Hippocampal formation (tissue), 2 donors: ENCODE data around the gene CTSD.
"Not testable (repeated sequence)": the region's sequence is repeated elsewhere in the genome, so short reads cannot be mapped to it uniquely, and the experiment has no call there.

Experiments
- DNase-seq, 2 donors: peaks; one replicate each; lab custom pipeline; 2025; lab: John Stamatoyannopoulos, UW

Gene CTSD

DNA sequence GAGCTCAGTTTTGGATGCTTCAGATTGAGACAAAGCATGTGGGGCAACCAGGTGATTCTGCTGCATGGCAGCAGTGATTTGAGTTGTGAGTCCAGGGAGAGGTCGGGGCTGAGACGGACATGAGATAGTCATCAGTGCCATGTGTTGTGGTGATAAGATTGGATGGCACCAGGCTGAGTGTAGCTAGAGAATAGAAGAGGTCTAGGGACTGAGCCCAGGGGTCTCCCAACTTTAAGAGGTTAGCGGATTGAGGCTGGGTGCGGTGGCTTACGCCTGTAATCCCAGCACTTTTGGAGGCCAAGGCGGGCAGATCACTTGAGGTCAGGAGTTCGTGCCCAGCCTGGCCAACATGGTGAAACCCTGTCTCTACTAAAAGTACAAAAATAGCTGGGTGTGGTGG lies 6.3 kb upstream of the CTSD start:
- no peak for DNase-seq

DNA sequence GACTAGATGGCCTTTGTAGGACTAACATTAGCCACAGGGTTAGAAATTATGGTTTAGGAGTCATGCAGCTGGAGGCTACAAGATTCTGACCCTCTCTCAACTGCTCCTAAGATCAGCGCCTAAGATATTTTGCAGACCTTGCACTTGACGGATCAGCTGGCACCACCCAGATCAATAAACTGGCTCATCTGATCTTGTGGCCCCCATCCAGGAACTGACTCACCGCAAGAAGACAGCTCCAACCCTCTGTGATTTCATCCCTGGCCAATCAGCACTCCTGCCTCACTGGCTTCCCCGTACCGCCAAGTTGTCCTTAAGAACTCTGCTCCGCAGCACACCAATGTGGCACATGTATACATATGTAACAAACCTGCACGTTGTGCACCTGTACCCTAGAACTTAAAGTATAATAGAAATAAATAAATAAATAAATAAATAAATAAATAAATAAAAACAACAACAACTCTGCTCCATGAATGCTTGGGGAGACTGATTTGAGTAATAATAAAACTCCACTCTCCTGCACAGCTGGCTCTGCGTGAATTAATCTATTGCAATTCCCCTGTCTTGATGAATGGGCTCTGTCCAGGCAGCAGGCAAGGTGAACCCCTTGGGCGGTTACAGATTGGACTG lies 5.7 kb upstream of the CTSD start:
- DNase-seq: not testable (repeated sequence)

DNA sequence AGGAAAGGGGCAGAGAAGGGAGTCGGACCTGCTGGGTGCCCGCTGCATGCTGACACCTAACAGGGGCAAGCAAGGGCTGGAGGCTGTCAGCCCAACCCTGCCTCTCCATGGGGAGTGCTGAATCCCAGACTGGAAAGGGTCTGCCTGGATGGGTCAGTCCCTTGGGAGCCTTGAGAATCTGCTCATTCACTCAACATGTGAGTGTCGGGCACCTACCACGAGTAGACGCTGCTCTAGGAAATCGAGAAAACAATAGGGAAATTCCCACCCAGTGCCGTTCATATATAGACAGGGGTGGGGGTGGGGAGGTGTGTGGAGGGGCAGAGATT lies 4.4 kb upstream of the CTSD start:
- no peak for DNase-seq

DNA sequence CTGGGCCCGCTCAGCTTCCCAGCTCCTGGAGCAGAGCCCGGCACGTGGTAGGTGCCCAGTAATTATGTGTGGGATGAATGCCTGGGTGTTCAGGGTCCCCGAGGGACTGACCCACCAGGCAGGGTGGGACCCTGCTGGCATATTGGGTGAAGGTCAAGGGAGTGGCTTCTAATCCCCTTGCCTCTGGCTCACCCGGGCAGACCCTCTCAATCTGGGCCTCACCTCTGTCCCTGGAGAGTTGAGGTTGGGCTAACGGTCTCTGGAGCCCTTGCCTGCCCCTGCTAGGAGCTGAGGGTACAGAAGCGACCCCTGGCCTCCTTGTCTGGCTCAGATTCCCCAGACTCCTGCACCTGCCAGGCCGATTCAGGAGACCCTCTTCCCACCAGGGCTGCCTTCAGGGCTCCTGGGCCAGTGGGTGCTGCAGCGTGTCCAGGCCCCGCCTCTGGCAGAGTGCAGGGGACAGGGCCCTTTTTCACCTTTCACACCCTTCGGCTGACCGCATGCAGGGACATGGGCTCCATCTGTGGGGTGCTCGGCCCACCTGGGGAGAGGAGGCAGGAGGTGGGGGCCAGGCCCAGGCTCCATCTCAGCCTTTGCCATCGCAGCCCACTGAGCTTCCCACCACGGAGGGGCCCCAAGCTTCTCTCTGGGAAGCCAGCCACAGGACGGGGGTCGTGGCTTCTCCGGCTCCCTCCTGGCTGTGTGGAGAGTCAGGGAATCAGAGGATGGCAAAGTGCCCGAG lies 3.8 kb upstream of the CTSD start:
- DNase-seq: no peak

DNA sequence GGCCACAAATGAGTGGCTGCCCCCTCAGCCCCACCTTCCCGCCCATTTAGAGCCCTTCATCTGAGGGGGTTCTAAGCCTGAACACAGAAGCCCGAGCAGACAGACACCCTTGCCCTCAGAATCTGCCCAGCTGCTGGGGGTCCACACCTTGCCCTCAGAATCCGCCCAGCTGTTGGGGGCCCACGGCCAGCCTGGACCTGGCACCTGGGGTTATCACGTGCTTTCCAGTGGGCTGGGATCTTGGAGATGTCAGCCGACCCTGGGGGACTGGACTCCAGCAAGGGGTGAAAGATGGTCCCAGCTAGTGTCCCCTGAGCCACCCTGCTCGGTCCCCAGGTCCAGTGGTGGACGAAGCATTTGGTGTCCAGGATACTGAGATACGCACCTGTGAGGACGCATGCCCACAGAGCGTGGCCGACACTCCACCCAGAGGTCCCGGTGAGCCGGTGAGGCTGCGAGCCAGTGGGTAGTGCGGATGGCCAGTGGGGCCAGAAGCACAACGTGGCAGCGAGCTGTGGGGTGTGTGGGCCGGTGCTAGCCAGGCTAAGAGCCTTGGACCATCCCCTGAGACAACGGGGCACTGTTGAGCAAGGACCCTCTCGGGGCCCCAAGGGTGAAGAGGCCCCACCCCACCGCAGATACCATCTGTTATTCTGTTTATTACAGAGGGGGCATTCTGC lies 3.1 kb upstream of the CTSD start:
- DNase-seq: no peak

DNA sequence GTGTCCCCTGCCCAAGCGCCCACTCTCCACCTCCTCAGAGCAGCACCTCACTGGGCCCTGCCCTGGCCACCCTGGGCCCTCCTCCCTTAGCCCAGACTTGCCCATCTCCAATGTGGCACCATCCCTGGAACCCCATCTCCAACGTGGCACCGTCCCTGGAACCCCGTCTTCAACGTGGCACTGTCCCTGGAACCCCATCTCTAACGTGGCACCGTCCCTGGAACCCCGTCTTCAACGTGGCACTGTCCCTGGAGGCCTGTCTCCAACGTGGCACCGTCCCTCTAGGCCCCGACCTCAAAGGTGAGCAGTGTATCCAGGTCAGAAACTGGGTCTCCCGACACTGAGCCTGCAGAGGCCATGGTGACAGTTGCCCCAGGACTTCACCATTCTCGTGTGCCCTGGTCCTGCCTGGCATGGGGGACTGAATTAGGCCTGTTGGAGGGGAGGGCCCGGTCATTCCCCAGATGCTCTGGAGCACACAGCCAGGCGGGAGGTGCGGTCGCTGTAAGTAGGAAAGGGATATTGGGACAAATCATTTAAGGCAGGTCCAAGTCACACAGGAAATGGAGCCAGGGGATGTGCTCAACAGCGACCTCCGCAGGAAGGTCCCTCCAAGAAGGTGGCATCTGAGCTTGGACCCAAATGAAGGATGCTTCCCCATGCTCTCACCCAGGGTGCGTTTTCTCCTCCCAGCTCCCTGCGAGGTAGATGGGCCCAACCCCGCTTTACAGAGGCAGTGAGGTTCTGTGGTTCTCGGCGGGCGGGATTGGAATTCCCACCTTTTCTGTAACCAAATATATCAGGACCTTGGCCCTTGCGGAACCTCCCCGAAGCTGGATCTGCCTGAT lies 2.4 kb upstream of the CTSD start:
- no peak for DNase-seq

DNA sequence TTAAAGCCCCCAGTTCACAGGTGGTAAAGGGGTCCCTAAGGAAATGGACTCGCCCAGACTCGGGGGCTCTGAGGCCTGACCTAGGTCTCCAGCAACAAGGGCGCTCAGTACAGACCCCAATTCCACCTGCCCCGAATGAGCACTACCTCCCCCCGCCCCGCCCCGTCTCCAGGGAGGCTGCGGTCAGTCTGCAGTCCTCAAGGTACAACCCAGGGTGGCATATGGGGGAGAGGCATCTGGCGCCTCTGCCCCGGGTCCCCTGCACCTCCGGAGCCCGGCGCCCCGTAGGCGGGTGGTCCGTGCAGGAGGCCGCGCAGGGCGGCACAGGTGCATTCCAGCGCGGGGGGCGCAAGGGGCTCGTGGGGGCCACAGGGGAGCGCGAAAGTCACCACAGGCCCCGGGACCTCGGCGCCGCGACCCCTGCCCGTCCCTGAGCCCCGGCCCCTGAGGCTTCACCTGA lies 361 bp downstream of the CTSD start:
- no peak for DNase-seq

DNA sequence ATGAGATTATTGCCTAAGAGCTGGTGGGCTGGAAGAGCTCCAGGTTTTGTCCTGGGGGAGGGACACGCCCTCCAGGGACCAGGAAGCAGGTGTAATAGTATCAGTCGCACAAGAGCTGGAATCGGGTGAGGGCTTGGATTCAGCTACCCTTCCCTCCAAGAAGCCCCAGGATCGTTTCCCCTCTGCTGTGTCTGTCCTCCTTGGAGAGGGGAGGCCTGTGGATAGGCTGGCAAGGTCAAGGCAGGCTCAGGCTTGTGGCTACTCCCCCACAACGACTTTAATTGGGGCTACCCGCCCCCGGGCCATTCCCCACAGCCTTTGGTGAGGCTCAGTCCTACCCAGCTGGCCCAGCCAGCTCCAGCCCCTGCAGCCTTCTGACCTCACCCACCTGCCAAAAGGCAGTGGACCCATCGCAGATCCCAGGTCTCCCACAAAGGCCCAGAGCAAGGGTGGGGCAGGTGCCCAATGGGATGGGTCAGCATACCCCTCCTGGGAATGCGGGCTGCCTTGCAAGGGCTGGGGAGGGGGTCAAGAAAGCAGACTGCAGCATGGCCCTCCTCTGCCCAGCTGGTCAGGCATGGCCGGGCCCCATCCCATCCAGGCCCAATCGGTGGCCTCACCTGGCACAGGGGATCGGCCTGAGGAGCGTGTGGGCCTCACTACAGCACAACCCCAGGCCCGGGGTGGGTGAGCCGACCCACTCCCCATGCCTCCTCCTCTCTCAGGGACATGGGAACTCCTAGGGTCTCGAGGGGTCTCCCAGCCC lies 1.0 kb downstream of the CTSD start:
- DNase-seq: no peak

DNA sequence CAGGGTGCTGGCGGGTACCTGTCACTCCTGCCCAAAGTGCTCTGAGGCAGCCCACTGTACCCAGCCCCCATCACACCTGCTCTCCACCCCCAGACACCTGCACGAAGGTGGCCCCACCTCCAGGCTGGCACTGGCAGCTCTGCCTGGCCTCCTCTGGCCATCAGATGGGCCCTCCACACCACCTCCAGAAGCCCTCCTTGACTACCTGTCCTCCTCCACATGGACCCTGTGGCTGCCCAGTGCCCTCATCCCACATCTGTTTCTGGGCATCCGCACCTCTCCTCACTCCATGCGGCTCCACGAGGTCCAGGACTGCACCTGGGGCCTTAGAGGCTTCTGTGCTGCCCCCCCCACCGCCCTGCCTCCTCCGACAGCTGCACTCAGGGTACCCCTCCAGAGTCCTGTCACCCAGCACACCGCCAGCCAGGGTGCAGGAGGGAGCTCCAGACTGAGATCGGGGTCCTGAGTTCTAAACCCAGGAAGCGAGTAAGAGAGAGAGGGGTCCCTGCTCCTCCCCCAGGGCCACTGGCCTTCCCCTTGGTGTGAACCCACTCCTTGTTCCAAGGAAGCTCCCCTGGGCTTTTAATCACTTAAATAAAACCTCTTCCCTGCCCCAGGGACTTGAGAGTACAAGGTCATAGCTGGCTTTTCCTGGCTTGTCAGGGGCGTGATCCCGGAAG lies 1.7 kb downstream of the CTSD start:
- no peak for DNase-seq

DNA sequence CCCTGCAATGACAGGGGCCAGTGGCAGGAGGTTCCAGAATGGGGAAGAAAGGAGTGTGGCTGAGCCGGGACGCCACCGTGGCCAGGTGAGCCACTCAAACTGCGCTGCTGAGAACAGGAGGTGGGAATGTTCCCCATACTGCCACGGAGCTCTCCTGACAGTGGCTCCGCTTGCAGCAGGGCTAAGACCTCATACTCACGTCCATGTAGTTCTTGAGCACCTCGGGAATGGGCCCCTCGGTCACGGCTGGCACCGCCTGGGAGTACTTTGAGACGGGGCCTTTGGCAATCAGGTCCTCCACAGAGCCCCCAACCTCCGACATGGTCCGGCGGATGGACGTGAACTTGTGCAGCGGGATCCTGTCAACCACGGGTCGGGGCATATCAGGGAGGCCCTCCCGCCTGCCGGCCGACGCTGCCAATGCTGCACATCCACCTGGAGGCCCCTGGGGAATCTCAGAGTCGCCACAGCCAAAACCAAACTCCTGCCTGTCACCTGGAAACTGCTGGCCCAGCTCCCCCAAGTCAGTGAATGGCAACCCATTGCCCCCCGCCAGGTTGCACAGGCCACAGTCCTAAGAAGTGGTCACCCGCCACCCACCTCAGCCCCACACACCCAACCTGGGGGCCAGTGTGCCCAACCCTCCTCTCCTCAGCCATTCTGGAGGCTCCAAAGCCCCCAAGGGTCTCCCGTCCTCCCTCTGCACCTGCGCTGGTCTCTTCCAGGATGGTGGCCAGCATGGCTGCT lies 2.4 kb downstream of the CTSD start:
- no peak for DNase-seq

DNA sequence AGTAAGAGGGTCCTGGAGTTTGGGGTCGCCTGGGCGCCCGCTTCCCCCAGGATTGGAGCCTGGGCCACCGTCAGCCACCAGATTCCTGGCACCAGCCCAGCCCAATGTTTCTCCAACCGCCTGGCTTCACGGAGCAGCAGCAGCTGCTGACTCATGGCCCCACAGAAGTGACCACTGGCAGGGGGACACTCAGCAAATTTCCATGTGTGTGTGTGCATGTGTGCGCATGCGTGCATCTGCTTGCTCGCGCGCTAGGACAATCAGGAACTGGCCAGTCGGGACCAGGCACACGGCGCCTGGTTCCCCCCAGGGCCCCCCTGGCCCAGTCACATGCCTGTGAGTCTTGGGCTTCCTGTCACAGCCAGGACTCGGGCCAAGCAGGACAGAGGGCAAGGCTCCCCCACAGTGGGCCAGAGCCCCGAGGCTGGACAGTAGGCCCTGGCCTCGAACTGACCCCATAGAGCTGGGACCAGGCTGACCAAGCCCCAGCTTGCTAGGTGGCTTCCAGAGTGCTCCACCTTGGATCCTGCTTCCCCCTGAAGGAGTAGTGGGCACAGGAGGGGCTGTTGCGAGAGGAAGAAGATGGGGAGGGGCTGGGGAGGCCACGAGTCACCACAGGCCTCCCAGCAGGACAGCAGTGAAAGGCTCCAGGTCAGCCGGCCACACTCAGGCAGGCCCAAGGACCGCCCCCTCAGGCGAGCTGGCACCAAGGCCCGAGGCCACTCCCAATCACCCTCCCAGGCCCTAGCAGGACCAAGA lies 3.2 kb downstream of the CTSD start:
- peak; percentile 74 to 80 for DNase-seq

DNA sequence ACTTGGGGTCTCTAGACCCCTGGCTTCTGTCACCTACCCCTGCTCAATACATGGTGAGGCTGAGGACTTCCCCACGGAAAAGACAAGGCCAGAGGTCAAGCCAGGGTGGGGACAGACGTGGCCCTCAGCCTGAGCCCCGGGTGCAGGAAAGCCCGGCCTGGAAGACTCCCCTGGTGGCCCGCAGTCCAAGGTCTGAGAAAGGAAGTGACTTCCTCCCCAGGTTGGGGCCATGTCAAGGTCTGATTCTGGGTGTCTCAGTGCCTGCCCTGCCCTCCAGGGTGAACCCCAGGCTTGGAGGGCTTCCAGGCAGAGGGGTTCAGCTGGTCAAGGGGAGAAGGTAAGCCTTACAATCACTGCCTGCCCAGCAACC lies 3.9 kb downstream of the CTSD start:
- DNase-seq: no peak

DNA sequence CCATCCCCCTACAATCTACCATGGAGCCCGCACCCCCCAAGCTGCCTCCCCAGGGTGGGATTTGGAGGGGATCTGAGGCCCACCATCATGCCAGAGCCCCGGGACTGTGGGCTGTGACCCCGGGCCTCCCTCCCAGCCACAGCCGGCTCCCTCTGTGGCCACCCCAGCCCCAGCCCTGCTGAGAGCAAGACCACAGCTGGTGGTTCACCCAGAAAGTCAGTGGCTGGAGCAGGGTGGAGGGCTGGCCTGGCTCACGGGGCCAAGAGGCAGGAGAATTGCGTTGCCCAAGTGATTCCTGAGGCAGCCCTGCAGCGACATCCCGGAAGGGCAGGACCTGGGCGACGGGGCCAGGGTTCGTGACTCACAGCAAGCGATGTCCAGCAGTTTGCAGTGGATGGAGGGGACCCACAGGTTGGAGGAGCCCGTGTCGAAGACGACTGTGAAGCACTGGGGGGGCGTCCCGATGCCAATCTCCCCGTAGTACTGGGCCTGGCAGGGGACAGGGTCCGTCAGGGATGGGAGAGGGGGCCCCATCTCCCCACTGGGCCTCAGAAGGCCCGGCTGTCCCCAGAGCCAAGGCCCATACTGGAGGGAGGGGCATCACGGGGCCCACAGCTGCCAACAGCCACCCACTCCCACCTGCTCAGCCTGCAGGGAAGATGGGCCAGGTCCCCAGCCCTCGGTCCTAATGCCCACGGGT lies 4.4 kb downstream of the CTSD start:
- DNase-seq: no peak

DNA sequence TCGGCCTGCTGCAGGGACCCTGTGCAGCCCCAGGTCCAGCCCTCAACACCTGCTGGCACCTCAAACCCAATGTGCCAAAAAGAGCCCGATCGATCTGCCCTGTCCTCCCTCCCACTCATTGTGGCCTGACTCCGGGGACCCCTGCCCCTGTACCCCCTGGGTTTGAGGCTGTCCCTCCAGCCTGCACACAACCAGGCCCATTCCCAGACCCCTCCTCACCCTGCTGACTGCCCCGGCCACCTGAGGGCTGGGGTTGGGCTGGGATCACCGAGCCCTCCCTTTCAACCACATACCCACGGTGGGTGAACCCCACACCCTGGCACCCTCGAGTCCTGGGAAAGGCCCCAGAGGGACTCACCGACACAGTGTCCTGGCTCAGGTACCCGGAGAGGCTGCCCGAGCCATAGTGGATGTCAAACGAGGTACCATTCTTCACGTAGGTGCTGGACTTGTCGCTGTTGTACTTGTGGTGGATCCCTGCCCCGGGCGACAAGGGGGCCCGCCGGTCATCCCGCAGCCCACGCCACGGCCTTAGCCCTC lies 5.0 kb downstream of the CTSD start:
- no peak for DNase-seq

DNA sequence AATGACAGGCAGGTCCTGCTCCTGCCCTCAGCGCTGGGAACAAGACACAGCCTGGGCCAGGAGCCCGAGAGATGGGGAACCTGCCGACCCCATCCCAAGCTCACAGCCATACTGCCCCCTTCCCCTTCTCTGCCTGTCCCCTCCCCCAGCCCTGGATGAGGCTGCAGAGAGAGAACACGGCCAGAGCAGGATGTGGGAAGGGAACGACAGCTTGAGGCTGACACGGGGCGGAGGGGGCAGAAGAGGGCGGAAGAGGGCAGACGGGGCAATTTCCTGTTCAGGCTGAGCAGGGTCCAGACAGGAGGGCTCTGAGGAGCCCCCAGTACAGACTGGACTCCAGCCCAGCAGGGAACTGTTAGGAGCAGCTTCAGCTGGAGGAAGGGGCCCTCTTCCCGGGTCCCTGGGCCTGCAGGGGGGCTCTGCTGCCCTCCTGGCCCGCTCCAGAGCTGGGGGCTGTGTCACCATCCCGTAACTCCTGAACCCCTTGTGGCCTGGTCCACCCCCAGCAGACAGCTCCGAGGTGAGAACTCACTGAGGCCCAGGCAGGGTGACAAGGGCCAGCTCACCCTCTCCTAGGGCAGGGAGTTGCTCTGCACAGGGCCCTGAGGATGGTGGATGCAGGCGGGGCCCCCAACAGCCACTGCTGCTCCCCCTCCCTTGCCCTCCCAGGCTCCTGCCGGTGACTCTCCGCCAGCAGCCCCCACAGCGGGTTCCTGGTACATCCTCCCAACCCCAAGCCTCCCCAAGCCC lies 5.7 kb downstream of the CTSD start:
- DNase-seq: no peak

DNA sequence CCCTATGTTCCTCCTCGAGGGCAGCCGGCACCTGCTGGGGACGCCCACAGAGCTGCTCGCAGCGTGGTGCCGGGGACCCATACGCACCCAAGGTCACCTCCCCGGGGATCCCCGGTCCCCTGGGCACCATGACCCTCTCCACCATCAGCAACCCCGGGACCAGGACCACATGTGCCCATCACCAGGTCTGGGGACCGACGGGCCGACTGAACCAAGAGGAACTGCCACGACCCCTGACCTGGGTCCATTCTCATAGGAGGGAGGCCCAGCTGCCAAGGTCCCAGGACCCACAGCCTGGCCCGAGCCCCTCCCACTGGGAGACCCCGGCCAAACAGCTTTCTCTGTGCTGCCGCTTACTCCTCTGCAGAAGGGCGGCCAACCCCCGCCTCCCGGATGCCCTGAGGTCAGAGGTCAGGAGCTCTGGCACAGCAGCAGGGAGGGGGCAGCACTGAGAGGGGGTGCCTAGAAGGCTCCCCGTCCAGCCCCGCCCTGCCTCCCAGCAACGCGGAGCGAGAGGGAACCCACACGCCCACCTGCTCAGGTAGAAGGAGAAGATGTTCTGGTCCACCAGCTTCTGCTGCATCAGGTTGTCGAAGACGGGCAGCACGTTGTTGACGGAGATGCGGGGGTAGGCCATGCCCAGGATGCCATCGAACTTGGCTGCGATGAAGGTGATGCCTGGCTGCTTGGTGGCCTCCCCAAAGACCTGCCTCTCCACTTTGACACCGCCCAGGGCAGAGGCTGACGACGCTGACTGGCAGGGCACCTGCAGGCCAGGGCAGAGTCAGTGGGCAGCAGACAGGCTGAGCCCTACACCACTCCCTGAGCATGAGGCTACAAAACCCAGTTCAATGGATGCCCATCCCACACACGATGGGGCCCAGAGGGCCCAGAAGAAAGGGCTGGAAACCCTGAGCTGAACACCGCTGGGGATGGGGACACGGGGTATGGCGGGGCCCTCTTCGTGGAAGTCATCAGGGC lies 6.6 kb downstream of the CTSD start:
- no peak for DNase-seq
